Fibroblast of gingiva (primary cell): Measurements from ENCODE around the gene CSH2.

ENCODE experiments used
- DNase-seq: peaks from one replicate; pipeline ENCODE4 v3.0.0-alpha.2; 2011; ENCODE audit warnings: low read depth

CSH2 gene

DNA sequence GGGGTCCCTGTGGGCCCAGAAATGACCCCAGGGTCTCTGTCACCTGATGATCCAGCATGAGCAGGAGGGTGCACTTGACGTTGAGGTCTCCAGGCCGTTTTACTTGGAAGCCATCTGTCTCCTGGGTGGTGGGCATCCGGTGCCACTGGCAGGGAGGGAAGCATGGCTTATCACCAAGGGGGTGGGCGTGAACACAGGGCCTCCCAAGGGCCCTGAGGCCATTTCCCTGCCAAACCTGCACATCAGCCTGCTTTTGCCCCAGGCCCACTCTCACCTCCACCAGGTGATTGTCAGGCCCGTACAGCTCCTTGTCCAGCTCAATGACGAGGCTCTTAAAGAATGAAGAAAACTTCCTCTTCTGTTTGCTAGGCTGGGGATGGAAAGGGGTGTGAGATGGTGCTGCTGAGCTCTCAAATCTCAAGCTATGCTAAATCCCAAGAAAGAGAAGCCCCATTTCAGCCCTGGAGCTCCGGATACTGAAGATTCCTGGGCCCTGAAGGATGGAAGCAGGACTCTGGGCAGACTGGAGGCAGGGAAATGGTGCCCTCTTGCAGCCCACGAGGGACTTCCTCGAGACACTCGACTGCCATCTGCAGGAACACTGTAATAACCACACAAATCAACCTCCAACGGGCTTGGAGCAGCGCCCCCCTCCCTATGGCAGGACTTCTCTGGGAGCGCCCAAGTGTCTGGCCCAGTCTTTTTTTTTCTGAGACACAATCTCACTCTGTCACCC is 38.9 kb downstream of the CSH2 start:
- DNase-seq: peak; percentile 75

DNA sequence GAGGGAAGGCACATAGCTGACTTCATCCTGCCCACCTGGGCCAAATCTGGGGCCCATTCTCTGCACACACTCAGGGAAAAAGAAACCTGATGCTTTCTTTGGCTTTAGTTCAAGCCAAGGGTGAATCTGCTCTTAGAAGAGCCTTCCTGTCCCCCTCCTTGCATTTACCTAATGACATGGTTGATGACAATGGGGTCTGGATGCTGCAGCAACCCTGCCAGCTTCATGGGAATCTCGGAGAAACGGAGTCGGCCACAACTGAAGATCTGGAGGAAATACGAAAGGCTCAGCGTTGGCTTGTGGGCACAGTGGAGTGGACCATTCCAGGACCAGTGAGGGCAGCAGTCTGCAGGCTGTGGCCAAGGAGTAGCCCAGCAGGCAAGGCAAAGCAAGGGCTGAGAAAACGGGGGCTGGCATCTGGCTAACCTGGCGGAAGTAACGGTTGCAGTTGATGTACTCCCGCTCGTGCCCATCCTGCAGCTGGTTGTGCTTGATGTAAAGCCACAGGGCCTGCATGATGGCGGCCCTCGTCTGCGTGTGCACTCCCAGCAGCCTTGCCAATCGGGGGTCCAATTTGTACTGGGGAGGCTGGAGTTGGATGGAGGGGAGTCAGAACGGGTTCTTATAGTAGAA is 39.6 kb downstream of the CSH2 start:
- DNase-seq: no peak

DNA sequence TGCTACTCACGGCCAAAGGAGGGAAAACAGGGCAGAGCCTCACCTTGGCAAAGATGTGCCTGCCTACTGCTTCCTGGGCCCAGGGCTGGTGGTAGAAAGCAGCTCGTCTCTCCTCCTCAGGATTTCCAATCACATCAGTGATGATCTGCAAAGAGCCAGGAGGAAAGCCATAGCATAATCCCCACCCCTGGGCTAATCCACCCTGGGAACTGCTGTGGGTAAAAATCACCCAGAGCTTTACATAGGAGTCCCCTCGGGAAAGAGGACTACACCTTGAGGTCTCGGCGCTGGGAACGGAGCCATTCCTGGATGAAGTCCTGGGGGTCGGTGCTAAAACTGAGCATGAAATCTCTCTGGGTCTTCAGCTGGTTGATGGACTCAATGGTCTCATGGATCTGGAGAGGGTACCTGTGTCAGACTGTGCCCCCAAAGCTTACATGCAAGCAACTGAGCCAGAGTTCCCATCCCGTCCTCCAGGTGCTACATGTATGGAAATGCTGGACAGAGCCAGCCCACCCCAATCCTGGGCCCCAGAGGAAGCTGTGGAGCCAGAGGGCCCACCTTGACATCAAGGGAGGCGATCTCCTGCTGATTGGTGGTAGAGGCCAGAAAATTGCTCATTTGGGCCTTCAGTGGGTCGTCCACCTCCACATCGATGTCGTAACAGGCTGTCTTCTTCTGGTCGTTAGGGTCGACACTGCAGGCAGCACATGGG is 40.3 kb downstream of the CSH2 start:
- no peak for DNase-seq

DNA sequence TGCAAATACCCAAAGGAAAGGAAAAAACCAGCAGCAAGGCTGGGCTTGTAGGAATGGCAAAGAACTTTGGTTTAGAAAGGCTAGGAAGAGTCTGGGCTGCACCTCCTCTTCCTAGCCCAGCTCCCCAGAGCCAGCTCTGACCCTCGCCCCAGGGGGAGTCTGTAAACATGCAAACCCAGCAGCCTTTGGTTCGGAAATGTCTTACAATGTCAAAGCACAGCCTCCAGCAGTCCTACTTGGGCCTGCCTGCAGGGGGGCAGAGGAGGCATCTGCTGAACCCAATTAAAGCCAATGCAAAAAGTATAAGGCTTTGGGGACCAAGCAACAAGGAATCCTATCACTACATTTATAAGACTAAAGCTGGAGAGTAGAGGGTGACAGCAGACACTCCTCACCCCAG is 41.0 kb downstream of the CSH2 start:
- DNase-seq: no peak

DNA sequence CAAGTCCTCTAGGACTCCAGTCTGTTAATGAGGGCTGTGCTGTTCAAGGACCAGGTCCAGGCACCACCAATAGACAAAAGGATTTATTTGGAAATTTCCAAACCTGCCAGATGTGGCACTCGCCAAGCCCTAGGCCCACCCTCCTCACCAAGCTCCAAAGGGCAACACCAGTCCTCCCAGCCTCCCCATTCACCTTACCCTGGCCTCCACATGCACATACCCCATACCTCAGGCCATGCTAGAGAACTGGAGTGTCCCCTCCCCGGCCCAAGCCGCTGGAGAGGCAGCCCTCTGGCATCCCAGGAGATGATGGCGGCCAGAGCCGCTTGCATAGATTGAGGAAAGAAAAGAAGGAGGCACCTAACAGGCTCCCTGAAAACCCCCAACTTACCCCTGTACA is 41.5 kb downstream of the CSH2 start:
- DNase-seq: no peak

DNA sequence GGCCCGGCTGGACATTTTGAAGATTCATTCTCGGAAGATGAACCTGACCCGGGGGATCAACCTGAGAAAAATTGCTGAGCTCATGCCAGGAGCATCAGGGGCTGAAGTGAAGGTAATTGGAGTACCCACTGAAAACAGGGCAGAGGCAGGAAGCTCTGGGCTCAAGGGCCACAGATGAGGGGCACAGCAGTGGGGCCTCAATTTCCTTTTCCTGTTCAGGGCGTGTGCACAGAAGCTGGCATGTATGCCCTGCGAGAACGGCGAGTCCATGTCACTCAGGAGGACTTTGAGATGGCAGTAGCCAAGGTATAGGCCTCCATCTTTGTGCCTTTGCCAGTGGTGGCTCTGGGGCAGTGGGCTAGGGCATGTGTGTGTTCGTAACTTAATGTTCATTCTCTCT is 42.0 kb downstream of the CSH2 start:
- no peak for DNase-seq

DNA sequence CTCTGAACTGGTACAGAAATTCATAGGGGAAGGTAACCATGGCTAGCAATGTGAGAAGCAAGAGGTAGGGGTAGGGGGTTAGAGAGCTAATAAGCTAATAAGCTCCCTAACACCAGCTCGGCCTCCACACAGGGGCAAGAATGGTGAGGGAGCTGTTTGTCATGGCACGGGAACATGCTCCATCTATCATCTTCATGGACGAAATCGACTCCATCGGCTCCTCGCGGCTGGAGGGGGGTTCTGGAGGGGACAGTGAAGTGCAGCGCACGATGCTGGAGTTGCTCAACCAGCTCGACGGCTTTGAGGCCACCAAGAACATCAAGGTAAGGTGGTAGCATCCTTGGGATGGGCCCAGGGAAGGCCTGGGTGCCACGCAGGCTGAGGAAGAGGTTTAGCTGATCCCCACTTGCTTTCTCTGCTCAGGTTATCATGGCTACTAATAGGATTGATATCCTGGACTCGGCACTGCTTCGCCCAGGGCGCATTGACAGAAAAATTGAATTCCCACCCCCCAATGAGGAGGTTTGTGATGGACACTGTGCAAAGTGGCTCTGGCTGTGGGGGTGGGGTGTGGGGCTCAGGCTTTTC is 42.5 kb downstream of the CSH2 start:
- DNase-seq: no peak

DNA sequence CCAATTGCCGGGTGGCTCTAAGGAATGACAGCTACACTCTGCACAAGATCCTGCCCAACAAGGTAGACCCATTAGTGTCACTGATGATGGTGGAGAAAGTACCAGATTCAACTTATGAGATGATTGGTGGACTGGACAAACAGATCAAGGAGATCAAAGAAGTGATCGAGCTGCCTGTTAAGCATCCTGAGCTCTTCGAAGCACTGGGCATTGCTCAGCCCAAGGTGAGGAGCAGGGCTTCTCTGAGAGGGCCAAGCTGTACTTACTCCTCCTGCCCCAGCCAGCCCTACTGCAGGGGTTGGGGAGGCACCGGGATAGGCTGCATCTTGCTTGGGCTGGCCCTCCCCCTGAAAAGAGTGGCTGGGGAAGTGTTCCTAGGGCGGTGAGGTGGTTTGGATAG is 43.2 kb downstream of the CSH2 start:
- DNase-seq: no peak

DNA sequence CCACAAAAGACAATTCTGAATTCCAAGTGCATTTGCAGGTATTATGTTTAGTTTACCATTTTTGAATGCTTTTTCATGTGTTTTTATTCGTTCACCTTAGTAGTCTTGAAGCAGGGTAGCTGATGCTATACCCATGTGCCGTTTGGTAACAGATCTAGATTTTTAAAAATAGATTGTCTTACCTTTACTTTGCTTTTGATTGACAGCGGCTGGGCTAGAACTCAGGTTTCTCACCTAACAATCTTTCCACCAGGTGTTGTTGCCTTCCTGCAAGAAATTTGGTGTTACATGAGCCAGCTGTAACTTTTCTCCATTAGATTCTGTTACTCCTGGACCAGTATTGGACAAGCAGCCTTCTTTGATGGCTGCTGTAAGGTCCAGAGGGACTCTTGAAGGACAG is 44.5 kb downstream of the CSH2 start:
- DNase-seq: no peak

DNA sequence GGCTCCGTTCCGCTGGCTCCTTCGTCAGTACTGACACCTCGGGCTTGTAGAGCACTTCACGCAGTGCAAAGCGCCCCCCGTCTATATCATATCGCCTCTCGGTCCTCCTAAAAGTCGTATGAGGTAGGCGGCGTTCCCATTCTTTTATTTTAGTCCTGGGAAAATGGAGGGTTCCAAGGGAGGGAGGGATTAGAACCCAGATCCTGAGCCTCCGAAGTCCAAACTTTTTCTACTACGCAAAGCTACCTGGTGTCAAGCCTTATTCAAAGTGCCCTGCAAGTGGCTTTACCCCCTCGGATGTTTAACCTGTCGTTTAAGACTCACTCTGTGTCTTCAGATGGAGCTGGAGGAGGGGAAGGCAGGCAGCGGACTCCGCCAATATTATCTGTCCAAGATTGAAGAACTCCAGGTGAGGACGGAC is 45.7 kb downstream of the CSH2 start:
- DNase-seq: no peak

DNA sequence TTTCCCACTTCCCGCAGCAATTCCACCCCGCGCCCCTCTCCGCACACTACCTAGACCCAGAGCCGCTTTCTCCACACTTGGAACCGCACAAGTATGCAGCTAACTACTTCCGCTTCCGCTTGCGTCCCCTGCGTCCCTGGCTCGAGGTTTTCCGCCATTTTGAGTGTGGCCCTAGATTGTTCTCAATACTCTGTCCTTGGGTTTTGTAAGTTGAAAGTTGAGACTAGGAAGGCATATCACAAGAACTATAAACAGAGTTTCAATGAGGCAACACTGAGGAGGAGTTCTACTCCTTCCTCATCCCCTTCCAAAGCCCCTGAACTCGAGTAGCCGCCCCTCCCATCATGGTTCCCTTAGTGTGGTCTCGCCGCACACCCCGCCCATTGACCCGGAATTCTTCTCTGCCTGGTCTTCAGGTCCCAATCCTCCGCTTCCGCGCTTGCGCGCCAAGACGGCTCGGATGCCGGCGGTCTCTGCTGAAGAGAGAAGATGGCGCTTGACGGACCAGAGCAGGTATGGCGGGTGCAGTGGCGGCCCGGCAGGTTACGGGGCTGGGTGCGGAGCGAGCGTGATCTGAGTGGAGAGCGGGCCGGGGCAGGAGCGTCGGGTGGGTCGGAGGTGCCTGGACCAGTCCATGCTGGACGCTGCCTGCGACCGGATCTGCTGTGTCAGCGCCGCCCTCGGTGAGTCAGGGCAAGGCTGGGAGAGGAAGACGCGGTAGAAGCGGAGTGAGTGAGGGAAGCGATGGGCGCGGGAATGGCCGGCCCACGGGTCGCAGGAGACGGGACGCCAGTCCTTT is 46.3 kb downstream of the CSH2 start, which contains the start of the genes FTSJ3 and PSMC5:
Gene FTSJ3, minus strand, starts transcription at position 662 of the 799 bp plus-strand sequence. CDS start 761 bp downstream, outside the sequence.
Gene PSMC5, plus strand, starts transcription at position 430 of the 799 bp plus-strand sequence. Its CDS starts 60 bp downstream, at position 490.
- DNase-seq: peak; percentile 93

DNA sequence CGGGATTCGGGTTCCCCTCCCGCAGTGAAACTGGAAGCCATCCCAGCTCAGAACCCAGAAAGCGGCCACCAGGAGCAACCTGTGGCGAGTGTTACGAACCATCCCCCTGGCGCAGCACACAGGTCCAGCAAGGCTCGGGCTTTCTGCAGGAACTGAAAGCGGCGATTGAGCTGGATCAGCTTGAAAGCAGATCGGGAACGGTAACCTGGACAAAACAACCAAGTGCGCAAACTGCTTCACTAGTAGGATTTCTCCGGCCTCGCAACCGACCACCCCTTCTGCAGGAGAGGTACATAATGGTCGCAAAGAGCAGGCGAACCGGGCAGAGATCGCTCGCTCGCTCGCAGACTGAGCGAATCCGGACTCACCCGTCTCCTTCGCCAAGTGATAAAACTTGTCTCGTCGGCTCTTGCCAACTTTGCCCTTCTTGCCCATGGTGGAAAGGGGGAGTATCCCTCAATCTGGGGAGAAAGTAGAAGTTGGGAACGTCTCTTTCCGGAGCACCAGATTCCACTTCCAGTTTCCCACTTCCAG is 46.9 kb downstream of the CSH2 start:
- DNase-seq: peak; percentile 25

DNA sequence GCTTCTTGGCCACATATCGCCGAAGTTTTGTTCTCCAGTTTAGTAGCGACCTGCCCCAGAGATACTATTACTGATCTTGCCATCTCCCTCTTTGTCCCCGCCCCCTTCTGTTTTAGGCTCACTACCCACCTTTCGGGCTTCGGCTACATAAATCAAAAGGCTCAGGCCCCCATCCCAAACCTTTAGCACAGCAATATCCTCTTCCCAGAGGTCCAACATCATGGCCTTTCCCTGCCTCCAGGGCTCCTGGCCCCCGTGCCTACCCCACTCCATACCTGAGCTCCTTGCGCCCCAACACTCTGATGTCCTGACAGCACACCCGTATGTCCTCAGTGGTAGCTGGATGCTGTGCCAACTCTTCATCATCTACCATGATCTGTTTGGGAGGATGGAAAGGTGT is 49.1 kb downstream of the CSH2 start:
- no peak for DNase-seq

DNA sequence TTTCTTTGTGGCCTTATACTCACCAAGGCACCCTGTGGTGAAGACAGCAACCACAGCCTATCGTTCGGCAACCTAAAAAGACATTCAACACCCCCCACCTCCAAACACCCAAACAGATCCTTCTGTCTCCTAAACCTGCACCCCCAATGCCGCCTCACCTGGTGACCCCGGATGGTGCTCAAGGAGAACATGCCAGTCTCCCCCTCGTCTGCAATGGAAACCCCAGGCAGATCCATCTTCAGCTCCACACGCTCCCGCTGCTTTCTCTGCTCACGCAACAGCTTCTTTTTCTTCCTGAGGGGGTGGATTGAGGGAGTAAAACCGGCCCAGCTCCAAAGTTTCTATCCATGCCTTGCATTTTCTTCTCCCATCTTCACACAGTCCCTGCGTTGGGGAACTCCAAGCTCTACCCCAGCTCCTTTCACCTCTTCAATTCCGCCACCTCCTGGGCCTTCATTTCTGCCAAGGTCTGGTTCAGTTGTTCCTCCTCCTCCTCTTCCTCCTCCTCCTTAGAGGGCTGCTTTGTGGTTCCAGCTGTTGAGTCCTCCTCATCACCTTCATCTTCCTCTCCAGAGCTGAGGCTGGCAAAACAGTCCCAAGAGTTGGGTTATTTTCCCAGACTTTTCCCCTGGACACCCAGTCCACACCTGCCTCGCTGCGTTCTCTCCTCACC is 49.7 kb downstream of the CSH2 start:
- no peak for DNase-seq

DNA sequence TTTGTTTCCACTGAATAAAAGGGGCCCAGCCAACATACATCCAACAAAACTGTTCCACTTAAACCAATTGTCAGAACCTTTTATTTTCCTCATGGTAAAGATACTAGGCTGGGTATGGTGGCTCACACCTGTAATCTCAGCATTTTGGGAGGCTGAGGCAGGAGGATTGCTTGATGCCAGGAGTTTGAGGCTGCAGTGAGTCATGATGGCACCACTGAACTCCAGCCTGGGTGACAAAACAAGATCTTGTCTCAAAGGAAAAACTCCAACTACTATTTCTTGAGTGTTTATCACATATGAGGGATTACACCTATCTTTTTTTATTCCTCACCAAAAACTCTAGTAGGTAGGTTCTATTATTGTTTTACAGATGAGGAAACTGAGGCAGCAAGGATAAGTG is 50.9 kb downstream of the CSH2 start:
- no peak for DNase-seq
